HG02588 (cell line): ENCODE results near the gene EYA2.

Experiments
- ATAC-seq: cut with Tn5 transposase; IDR thresholded peaks from one replicate; pipeline ENCODE4 v1.9.1; 2021; ENCODE audit warnings: mild to moderate bottlenecking, moderate library complexity; ENCODE audit not compliant: unreplicated experiment

Gene EYA2

DNA sequence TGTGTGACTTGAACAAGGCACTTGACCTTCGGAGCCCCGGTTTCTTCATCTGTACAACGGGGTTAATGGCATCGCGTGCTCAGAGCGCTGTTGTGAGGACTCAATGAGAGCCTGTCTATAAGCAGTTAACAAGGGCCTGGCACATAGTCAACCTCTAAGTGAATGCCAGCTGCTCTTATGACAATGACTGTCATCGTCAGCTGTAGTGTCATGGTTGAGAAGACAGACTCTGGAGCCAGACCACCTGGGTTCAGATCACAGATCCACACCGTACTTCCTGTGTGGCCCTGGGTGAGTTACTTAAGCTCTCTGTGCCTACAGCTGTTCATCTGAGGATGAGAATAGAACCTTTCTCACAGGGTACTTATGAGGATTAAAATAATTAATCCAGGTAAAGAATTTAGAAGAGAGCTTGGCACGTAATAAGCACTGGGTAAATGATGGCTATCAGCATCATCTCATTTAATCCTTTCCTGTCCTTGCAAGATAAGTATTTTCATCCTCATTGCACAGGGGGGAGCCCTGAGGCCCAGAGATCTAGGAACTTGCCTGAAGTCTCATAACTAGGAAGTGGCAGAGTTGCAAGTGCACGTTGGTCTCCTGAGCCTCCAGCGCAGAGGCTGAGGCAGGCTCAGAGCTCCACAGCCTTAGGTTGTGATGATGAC, 105.3 kb downstream of the EYA2 start:
- no peak for ATAC-seq

DNA sequence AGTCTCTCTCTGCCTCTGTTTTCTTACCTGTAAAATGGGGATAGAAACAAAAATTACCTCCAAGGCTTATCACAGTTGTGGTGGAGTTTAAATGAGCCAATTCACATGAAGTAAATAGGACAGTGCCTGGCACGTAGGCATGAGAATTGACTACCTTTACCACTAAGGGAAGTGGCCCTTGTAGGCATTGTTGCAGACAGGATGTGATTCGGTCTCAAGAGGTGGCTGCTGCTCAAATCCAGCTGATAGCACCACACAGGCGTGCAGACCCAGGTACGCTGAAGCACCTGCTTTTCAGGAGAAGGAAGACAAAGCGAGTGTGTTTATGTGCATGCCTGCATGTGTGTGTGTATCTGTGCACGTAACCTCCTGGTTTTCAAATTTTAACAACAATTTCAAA, 108.6 kb downstream of the EYA2 start:
- no peak for ATAC-seq

DNA sequence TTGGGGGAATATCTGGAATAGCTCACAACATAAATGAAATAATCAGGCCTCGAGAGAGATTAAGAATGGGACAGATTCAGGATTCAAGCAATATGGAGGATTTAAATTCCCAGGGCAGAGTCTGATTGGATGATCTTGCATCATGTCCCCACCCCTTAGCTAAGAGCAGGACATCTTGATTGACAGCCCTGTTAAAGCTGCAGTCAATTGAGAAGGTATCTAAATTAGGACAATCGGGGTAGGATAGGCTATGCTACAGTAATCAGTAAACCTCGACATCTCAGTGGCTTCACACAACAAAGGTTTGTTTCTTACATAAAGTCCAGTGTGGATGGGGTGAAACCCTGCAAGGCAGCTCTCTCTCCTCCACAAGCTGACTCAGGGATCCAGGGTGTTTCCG, 109.5 kb downstream of the EYA2 start:
- no peak for ATAC-seq

DNA sequence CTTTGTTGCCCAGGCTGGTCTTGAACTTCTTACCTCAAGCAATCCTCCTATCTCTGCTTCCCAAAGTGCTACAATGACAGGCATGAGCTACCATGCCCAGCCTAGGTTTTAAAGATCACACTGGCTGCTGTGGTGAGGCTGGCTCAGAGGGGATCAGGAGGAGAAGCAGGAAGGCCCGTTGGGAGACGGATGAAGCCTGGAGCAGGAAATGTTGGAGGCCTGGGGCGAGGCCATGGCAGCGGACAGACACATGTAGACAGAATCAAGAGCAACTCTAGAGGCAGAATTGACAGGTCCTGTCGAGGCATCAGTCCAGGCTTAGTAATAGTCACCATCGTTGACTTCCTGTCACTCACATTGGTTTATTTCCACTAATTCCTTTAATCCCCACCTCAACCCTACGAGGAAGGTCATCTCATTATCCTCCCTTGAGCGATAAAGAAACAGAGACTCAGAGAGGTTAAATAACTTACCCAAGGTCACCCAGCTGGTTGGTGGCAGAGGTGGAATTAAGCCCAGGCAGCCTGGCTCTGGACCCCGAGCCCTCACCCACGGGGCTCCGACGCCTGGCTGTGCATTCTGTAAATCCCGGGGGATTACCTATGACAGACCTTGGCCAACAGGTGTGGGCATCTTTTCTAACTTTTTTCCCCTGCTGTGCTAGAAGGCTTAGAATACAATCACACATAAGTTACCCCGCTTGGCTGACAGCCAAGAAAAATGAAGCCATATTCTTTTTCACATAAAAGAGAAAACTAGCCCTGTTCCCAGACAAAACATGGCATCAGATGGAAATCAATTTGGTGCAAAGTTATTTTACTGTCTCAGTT, 113.4 kb downstream of the EYA2 start:
- no peak for ATAC-seq

DNA sequence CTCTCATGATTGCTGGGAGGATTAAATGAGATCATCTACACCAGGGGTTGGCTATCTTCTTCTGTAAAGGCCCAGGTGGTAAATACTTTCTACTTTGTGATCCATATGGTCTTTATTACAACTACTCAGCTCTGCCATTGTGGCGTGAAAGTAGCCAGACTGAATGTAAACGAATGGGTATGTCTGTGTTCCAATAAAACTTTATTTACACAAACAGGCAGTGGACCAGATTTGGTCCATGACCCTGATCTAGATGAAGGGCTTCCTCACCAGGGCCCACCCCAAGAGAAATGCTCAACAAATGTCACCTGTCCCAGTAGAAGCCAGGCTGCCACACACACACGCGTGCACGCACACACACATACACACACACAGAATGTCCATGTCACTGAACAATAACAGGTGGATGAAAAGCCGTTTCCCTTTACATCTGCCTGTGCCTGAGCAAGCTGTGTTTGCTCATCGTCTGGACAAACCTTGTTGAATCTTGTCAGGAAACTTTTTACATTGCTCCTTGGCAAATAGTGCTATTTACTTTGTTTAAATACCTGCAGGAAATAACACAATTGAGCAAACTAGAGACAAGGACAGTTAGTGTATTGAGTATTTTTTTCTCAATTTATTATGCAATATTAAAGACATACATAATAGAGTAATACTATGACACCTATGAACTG, 114.3 kb downstream of the EYA2 start:
- ATAC-seq = no peak

DNA sequence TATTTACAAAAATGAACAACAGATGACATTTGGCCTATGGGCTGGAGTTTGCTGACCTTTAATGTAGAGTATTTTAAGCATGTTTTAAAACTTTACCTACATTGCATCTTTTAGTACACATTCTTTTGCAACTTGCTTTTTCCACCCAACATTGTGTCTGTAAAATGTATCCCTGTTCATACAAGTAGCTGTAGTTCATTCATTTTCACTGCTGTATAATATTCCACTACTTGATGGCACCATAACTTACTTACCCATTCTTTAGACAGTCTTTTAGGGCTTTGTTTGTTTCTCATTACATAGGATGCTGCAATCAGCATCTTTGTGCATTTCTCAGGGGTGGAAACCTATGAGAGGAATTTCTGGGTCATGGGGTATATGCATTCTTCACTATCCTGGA, 115.1 kb downstream of the EYA2 start:
- no peak for ATAC-seq

DNA sequence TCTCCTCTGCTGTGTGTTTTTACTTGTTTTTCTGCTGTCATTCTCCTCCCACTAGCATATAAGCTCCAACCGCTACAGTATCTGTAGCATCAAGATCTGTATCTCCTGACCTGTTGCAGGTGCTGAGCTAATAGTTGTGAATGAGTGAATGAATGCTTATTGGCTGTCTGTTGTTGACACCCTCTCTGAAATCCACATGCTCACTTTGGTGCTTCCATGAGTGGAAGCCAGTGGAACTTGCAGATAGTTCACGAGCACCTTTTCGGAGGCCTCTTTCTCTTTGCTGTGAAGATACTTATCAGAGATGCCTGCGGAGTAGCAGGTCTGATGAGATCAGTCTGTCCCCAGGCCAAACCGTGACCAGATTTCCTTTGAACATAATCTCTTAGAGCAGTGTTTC, 117.3 kb downstream of the EYA2 start:
- no peak for ATAC-seq

DNA sequence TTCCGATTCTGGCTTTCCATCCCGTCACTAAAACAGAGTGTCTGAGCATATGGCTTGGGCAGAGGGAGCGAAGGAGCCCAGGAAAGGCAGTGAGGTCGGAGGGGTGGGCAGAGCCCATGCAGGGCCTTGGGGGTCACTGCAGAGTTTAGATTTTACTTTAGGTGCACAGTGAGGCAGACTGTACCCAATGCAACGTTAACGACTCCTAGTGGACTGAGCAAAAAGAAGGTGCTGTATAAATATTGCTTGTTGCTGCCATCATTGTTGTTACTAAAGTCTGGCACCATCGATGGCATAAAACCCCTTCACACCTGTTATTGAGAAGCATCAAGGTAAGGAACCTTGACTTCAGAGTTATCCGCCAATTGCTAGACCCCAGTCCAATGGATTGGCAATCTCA, 119.0 kb downstream of the EYA2 start:
- no peak for ATAC-seq

DNA sequence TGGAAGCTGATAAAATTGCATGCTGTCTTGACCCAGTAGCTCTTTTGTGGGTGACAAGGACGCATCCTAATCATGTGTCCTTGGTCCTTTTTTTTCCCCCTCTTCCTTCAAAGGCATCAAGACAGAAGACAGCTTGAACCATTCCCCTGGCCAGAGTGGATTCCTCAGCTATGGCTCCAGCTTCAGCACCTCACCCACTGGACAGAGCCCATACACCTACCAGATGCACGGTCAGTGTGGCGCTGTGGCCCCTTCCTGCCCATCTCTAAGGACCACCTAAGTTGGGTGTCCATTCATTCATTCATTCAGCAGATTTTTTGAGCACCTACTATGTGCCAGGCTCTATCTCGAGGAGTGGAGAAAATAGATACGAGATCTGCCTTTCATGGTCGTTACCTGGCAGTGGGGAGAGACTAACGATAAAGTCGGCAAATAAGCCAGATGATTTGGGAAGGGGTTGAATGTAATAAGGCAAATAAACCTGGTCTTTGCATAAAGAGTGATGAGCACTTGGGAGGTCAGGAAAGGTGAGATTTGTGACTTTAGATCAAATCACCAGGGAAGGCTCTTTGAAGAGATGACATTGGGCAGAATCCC, 121.5 kb downstream of the EYA2 start:
- ATAC-seq = no peak

DNA sequence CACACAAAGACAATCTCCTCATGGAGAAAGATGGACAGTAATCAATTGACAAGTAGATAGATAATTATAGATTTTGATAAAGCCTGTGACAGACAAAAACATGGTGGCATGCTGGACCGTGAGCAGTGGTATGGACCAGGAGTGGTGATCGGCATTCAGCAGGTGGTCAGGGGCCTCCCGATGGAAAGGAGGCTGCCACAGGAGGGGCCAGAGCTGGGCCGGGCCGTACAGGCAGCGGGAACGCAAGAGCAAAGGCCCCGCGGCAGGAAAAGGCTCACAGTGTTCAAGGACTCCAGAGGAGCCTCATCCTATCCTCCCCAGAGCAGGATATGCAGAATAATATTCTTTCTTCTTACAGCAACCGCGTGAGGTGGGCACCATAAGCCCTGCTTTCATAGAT, 123.7 kb downstream of the EYA2 start:
- no peak for ATAC-seq

DNA sequence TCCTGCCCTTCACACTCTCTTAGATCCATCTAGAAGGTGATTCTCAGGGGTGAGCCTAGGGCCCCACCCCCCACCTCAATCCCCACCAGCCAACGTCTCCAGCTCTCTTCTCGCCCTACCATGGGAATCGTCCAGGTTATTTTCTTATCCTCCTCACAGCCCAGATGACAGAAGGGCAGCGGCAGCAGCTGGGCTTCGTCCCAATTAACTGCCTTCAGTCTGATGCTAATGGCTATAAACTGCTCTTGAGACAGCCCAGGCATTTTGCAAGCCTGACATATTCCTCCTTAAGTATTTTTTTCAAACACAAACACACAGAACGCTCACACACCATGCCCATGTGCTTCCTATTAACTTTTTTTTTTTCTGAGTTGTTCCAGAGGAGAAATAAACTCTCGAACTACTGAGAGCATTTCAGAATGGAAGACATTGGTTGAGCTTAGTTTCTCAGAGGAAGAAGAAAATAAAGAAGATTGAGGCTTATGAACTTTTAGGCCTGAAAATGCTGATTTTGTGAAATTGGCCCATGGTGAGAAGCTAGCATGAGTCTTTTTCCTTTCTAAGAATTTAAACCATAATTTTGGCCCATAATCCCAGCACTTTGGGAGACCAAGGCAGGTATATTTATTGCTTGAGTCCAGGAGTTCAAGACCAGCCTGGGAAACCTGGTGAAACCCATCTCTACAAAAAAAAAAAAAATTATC, 124.6 kb downstream of the EYA2 start:
- ATAC-seq = no peak

DNA sequence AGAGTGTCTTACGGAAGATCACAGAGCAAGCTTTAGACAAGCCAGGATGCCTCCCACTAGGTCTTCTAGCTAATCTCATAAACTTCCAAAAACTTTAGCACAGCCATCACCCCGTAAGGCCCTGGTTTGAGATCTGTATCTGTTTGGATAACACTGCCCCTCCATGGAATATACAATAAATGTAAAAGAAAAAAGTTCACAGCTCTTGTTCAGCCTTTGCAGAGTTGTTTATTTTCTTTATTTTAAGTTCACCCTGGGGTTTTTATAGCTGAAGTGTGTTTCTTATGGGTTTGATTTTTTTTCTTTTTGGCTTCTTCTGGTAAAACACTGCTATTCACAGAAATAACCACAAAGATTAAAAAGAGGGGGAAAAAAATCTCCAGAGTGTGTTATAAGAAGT, 125.6 kb downstream of the EYA2 start:
- no peak for ATAC-seq

DNA sequence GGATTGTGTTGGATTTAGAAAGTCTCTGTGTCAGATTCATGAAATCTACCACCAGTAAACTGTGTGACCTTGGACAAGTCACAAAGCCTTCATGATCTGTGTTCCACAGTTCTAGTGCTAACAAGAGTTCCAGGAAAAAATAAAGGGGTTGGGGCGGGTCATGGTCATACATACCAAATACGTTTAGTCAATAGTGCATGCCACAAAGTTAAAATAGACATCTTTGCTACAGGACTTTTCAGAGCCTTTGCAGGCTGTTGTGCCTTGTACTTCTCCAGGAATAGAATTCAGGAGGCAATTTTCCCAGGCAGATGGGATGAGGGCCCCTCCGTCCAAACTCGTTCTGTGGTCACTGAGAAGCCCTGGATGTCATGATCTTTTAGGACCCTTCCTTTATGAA, 127.2 kb downstream of the EYA2 start:
- ATAC-seq = no peak

DNA sequence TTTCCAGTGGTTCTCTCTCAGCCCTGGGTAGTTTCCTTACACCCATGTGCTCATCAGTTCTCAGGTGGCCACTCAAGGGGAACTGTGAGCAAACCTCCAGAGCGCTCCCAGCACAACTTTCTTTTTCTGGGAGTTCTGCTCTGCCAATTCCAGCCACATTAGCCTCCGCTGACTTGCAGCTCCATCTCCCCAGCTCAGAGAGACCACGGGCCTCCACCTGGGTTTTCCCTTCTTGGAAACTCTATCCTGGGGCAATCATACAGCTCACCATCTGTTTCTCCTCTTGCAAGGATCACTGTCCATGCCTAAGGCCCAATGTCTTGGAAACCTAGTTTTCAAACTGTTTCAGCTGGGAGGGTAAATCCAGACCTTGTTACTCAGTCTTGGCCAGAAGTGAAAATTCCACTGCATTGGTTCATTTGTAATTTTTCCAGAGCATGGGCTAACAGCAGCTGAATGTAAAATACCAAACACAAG, 129.9 kb downstream of the EYA2 start:
- ATAC-seq = no peak

DNA sequence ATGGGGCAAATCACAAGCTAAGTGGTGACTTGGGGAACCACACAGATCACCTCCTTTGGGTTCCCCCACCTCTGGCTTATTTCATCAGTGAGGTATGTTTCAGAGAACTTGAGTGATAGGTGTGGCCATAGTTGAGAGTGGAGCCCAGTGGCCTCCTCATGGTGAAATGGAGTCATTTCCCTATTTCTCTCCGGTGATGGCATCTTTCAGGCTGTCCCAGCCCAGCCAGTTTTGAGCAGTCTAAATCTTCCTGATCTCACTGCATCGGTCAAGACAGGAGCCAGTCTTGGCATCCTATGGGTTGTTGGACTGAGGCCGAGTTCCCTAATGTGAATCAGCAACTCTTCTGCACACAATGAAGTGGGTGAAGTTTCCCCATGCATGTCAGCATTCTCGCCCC, 132.4 kb downstream of the EYA2 start:
- no peak for ATAC-seq

DNA sequence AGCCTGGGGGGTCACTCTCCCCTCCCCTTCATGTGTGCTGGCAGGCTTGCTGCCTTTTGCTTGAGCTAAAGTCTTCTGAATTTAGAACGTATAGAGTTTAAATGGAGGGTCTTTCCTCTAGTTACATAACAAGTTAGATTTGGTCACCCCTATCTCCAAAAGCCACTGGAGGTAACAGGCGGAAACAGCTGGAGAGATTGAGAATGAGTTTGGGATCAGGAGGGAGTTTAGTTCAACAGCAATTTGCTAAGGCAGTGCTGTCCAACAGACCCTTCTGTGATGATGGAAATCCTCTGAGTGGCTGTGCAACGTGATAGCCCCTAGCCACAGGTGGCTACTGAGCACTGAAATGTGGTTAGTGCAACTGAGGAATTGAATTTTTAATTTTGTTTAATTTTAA, 132.8 kb downstream of the EYA2 start:
- ATAC-seq = no peak

DNA sequence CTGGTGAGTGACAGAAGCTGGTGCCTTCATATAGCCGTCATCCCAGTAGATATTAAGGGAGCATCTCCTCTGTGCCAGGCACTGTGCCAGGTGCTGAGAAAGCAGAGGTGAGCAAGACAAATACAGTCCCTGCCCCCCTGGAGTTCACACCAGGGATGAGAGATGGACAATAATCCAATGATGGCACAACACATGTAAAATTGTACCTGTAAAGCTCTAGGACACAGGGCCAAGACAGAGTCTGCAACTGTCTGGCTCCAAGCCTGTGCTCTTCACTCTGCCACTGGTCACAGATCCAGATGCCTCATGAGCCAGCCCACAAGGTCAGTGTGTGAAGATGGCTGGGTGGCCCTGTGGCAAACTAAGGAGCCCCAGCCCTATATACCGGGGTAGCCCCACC, 133.8 kb downstream of the EYA2 start:
- ATAC-seq = no peak

DNA sequence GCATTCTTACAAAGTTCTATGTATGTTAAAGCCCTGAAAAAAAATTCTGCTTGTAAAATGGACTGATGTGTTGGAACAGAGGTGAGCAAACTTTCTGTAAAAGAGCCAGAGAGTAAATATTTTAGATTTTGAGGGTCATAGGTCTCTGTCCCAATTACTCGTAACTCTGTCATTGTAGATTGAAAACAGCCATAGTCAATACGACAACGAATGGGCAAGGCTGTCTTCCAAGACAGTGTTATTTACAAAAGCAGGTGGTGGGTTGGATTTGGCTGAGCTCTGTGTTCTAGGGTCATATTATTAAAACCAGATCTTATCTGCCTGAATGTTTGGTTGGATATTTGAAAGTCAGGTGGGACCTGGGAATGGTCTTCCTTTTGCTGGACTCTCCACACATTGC, 135.2 kb downstream of the EYA2 start:
- ATAC-seq = no peak

DNA sequence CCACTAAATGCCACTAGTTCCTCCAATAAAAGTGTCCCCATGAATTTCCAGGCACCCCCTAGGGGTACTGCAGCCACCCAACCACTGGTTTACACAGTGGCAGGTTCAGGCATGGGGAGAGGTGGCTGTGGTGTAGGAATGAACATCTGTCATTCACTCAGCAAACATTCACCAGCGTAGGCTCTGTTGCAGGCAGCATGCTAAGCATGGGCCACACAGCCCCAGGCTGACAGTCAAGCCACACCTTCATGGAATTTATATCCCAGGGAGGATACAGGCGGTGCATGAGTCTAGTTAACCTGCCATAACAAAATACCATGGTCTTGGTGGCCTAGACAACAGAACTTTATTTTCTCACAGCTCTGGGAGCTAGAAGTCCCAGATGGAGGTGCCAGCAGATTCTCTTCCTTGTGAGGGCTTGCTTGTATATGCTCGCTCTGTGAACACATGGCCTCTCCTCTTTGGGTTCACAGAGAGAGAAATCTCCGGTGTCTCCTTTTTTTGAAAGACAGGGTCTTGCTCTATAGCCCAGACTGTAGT, 135.7 kb downstream of the EYA2 start:
- ATAC-seq = no peak

DNA sequence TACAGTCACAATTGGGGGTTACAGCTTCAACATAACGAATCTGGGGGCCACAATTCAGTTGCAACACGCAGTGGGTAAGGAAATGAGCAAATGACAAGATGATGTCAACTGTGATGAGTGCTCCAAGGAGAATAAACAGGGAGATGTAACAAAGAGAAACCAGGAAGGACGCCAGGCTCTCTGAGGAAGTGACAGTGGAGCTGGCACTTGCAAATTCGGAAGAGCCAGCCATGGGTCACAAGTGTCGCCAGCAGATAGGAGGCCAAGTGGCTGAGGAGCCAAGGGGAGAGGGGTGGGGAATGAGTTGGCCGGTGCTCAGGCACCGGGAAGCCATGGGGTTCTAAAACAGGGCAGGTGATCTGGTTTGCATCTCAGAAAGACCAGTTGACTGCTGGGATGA, 136.4 kb downstream of the EYA2 start:
- ATAC-seq = no peak

DNA sequence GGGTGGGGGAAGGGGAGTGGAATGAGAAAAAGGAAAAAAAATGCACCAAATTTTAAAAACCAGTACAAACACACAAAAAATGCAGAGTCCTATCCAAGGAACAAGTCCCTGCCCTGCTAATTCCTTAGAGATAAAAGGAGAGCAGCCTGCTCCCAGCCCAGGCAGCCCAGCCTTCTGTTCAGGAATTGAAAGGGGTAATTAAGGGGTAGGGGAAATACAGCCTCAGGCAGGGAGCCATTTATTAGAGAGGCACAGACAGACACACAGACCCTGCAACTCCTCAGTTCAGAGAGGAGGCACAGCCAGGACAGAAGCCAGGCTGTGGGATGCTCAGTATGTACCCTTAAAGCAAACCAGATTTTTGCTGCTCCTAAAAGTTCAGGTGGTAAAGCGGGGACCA, 137.2 kb downstream of the EYA2 start:
- ATAC-seq = no peak
